GM12872 (cell line): ENCODE measurements around the gene GAS6.

ENCODE experiments used
- TF ChIP-seq, protein P1 (sequence below): IDR thresholded peaks from 3 replicates; pipeline ENCODE4 v1.5.1; 2011; ENCODE audit warnings: low read depth, mild to moderate bottlenecking, low read length, moderate library complexity; ENCODE audit not compliant: insufficient read depth

GAS6 gene

DNA sequence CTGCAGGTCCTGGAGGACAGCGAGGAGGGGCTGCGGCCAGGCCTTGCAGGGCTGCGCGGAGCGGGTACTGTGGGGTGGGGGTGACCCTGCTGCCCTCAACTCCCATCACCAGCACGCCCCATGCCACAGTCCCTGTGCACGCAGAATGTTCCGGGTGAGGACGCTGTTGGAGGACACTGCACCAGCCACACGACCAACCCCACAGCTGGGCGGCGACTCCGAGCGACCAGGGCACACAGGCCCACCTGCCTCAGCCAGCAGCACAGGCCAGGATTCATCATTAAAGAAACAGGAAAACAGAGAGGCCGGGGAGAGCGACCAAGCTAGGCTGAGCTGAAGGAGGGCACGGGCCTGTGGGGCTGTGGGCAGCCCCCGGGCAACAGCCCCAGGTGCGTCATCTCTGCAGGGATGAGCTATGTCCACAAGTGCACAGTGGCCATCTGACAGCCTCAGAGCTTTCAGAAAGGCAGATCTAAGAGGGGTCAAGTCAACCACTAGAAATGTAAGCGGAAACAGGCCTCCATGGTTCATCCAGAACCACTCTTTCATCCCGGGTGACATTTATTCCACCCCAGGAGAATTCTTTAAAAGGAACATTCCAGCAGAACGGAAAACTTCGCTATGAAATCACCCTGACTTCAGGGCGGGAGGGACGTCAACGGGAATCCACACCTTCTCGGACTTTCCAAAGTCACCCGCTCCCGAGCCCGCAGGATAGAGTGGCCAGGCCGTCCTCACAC is 1.5 kb downstream of the GAS6 start:
- TF ChIP-seq, protein P1, sequence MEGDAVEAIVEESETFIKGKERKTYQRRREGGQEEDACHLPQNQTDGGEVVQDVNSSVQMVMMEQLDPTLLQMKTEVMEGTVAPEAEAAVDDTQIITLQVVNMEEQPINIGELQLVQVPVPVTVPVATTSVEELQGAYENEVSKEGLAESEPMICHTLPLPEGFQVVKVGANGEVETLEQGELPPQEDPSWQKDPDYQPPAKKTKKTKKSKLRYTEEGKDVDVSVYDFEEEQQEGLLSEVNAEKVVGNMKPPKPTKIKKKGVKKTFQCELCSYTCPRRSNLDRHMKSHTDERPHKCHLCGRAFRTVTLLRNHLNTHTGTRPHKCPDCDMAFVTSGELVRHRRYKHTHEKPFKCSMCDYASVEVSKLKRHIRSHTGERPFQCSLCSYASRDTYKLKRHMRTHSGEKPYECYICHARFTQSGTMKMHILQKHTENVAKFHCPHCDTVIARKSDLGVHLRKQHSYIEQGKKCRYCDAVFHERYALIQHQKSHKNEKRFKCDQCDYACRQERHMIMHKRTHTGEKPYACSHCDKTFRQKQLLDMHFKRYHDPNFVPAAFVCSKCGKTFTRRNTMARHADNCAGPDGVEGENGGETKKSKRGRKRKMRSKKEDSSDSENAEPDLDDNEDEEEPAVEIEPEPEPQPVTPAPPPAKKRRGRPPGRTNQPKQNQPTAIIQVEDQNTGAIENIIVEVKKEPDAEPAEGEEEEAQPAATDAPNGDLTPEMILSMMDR: no peak

DNA sequence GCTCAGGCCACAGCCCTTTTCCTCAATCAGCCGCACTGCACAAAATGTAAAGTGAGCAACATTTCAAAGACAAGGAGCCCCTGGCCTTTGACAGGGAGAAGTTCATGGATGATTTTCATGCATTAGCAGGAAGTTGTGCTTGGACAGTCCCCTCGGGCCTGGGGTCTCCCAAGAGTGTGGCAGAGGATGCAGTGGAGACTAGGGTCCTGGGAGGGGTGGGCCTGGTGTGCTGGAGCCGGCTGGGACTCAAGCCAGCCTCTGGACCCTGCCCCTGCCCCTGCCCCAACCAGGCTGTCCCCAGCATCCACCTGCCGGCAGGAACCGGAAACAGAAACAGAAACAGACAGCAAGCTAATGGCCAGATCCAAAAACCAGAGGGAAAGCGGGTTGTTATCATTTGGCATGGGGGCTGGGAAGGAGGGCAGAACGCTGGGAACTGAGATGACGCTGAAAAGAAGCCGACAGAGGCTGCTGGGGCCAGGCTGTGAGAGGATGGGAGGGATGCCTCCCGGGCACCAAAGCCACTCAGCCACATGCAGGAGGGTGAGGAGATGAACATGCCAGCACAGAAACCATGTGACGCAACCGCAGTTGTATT is 2.3 kb downstream of the GAS6 start:
- TF ChIP-seq, protein P1: no peak

DNA sequence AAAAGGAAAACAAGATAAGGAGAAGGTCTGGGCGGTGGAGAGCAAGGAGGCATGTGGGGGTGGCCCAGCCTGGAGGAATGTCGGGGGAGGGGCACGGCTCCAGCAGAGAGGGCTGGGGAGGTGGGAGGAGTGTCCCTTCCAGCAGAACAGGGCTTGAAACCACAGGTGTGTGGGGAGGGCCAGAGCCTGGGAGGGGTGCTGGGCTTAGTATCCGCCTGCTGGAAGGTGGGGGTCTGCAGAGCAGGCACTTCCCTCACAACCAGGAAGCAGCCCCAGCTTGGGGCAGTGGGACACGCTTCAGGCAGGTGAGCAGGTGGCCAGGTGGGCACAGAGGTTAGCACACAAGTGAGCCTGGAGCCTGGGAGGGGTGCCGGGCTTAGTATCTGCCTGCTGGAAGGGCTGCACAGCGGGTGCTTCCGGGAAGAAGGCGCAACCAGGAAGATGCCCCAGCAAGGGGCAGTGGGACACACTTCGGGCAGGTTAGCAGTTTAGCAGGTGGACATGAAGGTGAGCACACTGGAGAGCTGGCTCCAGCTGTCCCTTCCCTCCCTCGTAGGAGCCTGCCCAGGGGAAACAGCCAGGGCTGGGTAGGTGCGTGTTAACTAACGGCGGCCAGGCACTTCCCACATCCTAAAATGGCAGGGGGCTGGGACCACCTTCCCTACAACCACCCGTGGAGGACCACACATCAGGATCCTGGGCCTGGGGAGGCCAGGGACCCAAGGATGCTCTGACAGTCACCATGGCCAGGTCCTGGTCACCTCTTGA is 3.0 kb downstream of the GAS6 start:
- TF ChIP-seq, protein P1: no peak

DNA sequence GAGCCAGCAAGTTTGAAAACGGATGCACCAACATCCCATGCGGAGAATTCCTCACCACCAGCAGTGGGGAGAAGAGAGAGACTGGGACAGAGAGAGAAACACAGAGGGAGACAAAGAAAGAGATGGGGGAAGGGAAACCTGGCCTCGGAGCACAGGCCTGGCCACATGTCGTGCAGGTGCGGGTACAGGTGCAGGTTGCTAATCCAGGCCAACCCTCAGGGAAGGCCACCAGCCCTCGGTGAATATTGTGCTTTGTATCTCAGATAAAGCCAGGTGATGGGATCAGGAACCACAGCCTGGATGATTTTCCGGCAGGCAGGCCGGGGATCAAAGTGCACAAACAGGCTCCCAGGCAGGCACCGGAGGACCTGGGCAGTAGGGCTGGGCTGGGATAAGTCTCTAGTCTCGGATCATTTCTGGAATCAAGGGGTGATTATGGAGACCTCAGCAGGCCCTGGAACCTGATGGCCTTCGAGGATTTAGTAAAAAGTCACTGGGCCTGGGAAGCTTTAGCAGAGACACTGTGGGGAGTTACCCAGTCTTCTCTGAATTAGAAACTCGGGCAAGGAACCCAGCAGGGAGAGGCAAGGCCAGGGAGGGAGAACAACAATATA is 3.7 kb downstream of the GAS6 start:
- TF ChIP-seq, protein P1: no peak

DNA sequence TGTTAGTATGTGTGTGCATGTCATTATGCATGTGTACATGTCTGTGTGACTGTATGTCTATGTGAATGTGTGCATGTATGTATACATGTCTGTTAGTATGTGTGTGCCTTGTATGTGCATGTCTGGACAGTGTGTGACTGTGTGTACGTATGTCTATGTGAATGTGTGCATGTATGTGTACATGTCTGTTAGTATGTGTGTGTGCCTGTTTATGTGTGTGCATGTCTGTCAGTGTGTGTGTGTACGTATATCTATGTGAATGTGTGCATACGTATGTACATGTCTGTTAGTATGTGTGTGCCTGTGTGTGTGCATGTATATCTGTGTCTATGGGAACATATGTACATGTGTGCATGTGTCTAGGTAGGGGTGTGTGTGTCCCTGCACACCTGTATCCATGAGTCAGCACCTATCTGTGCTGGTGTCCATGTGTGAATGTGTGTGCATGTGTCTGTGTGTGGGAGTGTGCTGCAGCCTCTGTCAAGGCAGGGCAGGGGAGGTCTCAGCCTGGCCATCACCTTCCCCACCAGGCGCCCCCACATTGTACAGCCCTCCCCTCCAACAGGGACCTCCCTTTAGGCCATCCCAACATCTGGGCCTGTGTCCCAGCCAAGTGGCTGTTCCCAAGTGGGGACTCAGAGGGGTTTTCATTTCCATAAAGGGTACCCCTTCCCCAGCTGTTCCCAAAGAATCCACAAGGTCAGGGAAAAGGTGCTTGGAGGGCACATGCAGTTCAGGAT is 4.4 kb downstream of the GAS6 start:
- TF ChIP-seq, protein P1: no peak

DNA sequence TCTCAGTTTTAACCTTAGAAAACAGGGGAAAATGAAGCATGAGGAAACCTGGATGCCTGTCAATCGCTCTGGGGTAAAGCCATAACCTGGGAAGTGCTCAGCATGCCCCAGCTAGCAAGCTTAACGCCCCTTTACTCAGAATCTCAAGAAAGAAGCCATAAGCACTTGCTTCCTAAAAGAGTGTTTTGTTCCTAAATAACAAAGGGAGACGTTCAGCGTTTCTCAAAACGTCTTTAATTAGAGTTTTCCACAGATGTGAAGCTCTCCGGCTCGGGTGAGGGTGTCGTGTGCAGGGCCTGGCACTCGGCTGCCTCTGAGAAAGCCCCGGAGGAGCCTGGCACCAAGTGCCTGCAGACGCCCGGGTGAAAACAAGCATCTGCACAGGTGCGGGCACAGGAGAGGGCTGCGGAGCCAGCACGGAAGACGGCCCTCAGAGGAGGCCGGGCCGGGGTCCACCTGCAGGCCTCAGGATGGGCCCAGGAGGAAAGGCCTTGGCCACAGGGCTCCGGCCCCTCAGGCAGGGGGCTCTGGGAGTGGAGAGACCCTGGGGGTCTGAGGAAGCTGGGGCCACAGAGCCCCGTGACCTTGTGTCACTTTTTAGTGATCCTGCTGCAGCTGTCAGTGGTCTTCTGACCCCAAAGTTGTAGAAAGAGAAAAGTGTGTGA is 6.2 kb downstream of the GAS6 start:
- TF ChIP-seq, protein P1: no peak
